Trophoblast cell (in vitro differentiated cells and primary cell): ENCODE measurements around the gene THRB.

ENCODE experiments used
- DNase-seq, 2 donors: peaks; one replicate each; pipeline ENCODE4 v3.0.0-alpha.2; 2016
- H2AFZ ChIP-seq: 2 replicates; pipeline ENCODE4 v1.6.1; 2013; ENCODE audit warnings: low read length, moderate library complexity, mild to moderate bottlenecking; ENCODE audit not compliant: insufficient read depth, poor library complexity
- H2AK5ac ChIP-seq: 2 replicates; pipeline ENCODE4 v1.6.1; 2013; ENCODE audit warnings: mild to moderate bottlenecking, low read length
- H2BK120ac ChIP-seq: 2 replicates; pipeline ENCODE4 v1.6.1; 2013; ENCODE audit warnings: low read length, mild to moderate bottlenecking, moderate library complexity; ENCODE audit not compliant: insufficient read depth, poor library complexity
- H2BK12ac ChIP-seq: 2 replicates; pipeline ENCODE4 v1.6.1; 2013; ENCODE audit warnings: mild to moderate bottlenecking, low read length, moderate library complexity
- H2BK5ac ChIP-seq: 2 replicates; pipeline ENCODE4 v1.6.1; 2013; ENCODE audit warnings: low read length, low read depth, moderate library complexity, mild to moderate bottlenecking; ENCODE audit not compliant: poor library complexity
- H3K14ac ChIP-seq: 2 replicates; pipeline ENCODE4 v1.6.1; 2013; ENCODE audit warnings: mild to moderate bottlenecking, low read length
- H3K18ac ChIP-seq: 2 replicates; pipeline ENCODE4 v1.6.1; 2013; ENCODE audit warnings: mild to moderate bottlenecking, low read length
- H3K23ac ChIP-seq: 2 replicates; pipeline ENCODE4 v1.6.1; 2013; ENCODE audit warnings: low read length
- H3K27ac ChIP-seq: 2 replicates; pipeline ENCODE4 v1.5.1; 2013; ENCODE audit warnings: low read depth, mild to moderate bottlenecking, inconsistent platforms, low read length, moderate library complexity
- H3K27me3 ChIP-seq: 2 replicates; pipeline ENCODE4 v1.6.1; 2013; ENCODE audit warnings: inconsistent platforms, mild to moderate bottlenecking, low read length, moderate library complexity; ENCODE audit not compliant: insufficient read depth
- H3K36me3 ChIP-seq, 2 experiments: 1 replicate in 1 of 2; 2 replicates in 1 of 2; pipeline ENCODE4 v1.6.1; 2013; ENCODE audit warnings: low read length in 2 of 2, mild to moderate bottlenecking in 2 of 2, moderate library complexity in 1 of 2; ENCODE audit not compliant: insufficient read depth in 2 of 2, control insufficient read depth in 1 of 2
- H3K4ac ChIP-seq: 2 replicates; pipeline ENCODE4 v1.6.1; 2013; ENCODE audit warnings: low read depth, mild to moderate bottlenecking, low read length, moderate library complexity
- H3K4me1 ChIP-seq, 2 experiments: 1 replicate in 1 of 2; 2 replicates in 1 of 2; pipeline ENCODE4 v1.6.1; 2013; ENCODE audit warnings: low read length in 2 of 2, mild to moderate bottlenecking in 2 of 2, moderate library complexity in 1 of 2; ENCODE audit not compliant: insufficient read depth in 2 of 2, control insufficient read depth in 1 of 2
- H3K4me2 ChIP-seq: 2 replicates; pipeline ENCODE4 v1.6.1; 2013; ENCODE audit warnings: inconsistent platforms, mild to moderate bottlenecking, low read length, moderate library complexity
- H3K4me3 ChIP-seq: 2 replicates; pipeline ENCODE4 v1.5.1; 2013; ENCODE audit warnings: mild to moderate bottlenecking, low read depth, low read length, inconsistent platforms
- H3K79me1 ChIP-seq: one replicate; pipeline ENCODE4 v1.6.1; 2013; ENCODE audit warnings: low read length
- H3K79me2 ChIP-seq: 2 replicates; pipeline ENCODE4 v1.6.1; 2013; ENCODE audit warnings: low read length, mild to moderate bottlenecking; ENCODE audit not compliant: control insufficient read depth, insufficient read depth, poor library complexity
- H3K9ac ChIP-seq: 2 replicates; pipeline ENCODE4 v1.6.1; 2013; ENCODE audit warnings: mild to moderate bottlenecking, low read length
- H3K9me3 ChIP-seq: 2 replicates; pipeline ENCODE4 v1.6.1; 2013; ENCODE audit warnings: low read depth, mild to moderate bottlenecking, control low read depth, inconsistent platforms, low read length; ENCODE audit not compliant: insufficient read depth
- H4K12ac ChIP-seq: 2 replicates; pipeline ENCODE4 v1.6.1; 2013; ENCODE audit warnings: low read depth, mild to moderate bottlenecking, low read length, moderate library complexity
- H4K8ac ChIP-seq: 2 replicates; pipeline ENCODE4 v1.6.1; 2013; ENCODE audit warnings: low read depth, mild to moderate bottlenecking, low read length, moderate library complexity
- H4K91ac ChIP-seq: one replicate; pipeline ENCODE4 v1.6.1; 2013; ENCODE audit warnings: low read depth, mild to moderate bottlenecking, low read length, moderate library complexity
- WGBS: extraction: QIAGEN DNeasy Blood & Tissue Kit; methylation state at CpG from one replicate; pipeline ENCODE4 v1.1.7; 2013; ENCODE audit warnings: missing lambda C conversion rate; ENCODE audit not compliant: insufficient read length, insufficient coverage; ENCODE audit errors: extremely low coverage; 5-methylcytosine and 5-hydroxymethylcytosine counted together

Gene THRB

GRCh38 chr3:24361623-24362022 lies 133.0 kb downstream of the THRB start:
- H3K18ac ChIP-seq = no peak overlapping the region
- H3K4ac ChIP-seq = no peak overlapping the region
- peaks cover 0 to 2% of the 10 kb centered on the region in 2 experiments for H3K4me1 ChIP-seq
- H3K9me3 ChIP-seq = no peaks in the 10 kb centered on the region
- H2BK120ac ChIP-seq = no peak overlapping the region
- H2AK5ac ChIP-seq = no peak overlapping the region
- no peak overlapping the region for H2BK12ac ChIP-seq
- no peak for DNase-seq
- no peaks in the 10 kb centered on the region for H3K36me3 ChIP-seq
- H4K91ac ChIP-seq = no peak overlapping the region
- H3K14ac ChIP-seq = no peak overlapping the region
- no peaks in the 10 kb centered on the region for H3K79me2 ChIP-seq
- H3K27me3 ChIP-seq = no peaks in the 10 kb centered on the region
- H4K12ac ChIP-seq = no peak overlapping the region
- H3K4me2 ChIP-seq = no peak overlapping the region
- no peak overlapping the region for H3K9ac ChIP-seq
- WGBS = no CpG with 5 or more reads among the region's 2 CpGs
- H3K4me3 ChIP-seq = no peak overlapping the region
- no peak overlapping the region for H3K23ac ChIP-seq
- no peak overlapping the region for H2BK5ac ChIP-seq
- no peak overlapping the region for H3K27ac ChIP-seq
- H2AFZ ChIP-seq = no peak overlapping the region
- H4K8ac ChIP-seq = no peak overlapping the region
- no peaks in the 10 kb centered on the region for H3K79me1 ChIP-seq

DNA sequence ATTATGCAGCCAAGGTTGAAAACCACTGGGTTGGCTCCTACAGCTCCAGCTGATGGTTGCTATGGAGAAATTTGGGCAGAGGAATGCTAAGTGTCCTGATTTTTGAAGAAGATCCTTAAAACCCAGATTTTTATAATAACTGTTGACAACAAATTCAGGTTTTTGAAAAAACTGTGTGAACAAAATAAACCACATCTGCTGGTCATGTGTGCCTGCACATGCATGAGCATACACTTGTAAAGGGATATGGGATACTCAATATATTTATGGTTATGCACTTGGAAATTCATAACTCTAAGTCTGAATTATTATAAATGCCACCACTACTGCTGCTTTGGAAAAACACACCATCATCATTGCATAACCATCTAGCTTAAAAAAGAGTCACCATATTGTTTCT lies 133.7 kb downstream of the THRB start:
- no peak overlapping the region for H2BK5ac ChIP-seq
- H4K91ac ChIP-seq = no peak overlapping the region
- H3K4me2 ChIP-seq = no peak overlapping the region
- no peak overlapping the region for H3K4me3 ChIP-seq
- no peak overlapping the region for H4K8ac ChIP-seq
- H3K23ac ChIP-seq = no peak overlapping the region
- no peaks in the 10 kb centered on the region for H3K27me3 ChIP-seq
- H3K79me1 ChIP-seq = no peaks in the 10 kb centered on the region
- no peak overlapping the region for H3K27ac ChIP-seq
- no peak overlapping the region for H3K18ac ChIP-seq
- no peak overlapping the region for H3K9ac ChIP-seq
- no peaks in the 10 kb centered on the region for H3K79me2 ChIP-seq
- no peak overlapping the region for H2BK120ac ChIP-seq
- H3K9me3 ChIP-seq = no peaks in the 10 kb centered on the region
- H2BK12ac ChIP-seq = no peak overlapping the region
- H2AFZ ChIP-seq = no peak overlapping the region
- H3K4ac ChIP-seq = no peak overlapping the region
- H2AK5ac ChIP-seq = no peak overlapping the region
- H3K14ac ChIP-seq = no peak overlapping the region
- H3K4me1 ChIP-seq = peaks cover 0 to 4% of the 10 kb centered on the region in 2 experiments
- H4K12ac ChIP-seq = no peak overlapping the region
- H3K36me3 ChIP-seq = no peaks in the 10 kb centered on the region
- DNase-seq = no peak

DNA sequence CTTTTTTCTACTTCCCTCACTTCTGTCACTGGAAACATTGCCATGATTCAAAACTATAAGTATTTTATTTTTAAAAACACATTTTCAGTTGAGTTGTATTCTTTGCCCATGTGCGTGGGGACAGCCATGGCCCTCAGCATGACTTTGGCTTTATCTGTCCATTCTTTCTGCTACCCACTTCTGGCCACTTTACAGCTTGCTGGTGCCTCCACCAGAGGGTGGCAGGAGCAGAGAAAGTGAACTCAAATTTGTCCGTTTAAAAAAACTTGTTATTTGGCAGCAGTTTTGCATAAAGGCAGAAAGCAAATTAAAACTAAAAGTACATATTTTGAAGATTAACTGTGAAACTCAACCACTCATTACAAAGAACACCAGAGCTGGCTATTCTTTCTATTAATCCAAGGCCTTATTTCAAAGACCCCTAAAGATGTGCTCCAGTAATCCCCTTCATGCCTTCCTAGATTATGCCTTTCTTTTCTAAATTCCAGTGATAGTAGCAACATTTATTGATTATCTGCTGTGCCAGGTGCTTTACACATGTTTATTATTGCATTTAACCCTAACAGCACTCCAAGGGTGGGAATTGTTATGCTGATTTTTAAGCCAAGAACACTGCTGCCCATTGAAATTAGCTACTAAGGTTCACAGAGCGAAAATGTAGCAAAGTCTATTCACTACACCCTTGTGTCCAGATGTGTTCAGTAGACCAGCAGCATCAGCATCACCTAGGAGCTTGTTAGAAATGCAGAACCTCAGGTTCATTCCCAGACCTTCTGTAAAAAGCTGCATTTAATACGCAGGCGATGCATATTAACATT lies 134.8 kb downstream of the THRB start:
- Histone ChIP-seq H3K18ac (no peak overlapping the region), H3K14ac (no peak overlapping the region), H3K4me1 (peaks cover 0 to 2% of the 10 kb centered on the region in 2 experiments), H2AFZ (no peak overlapping the region), H3K79me1 (no peaks in the 10 kb centered on the region), H3K4me2 (no peak overlapping the region), H3K27me3 (no peaks in the 10 kb centered on the region), H3K36me3 (no peaks in the 10 kb centered on the region), H2BK120ac (no peak overlapping the region), H3K9ac (no peak overlapping the region), H3K27ac (no peak overlapping the region), H3K9me3 (no peaks in the 10 kb centered on the region), H2BK5ac (no peak overlapping the region), H3K23ac (no peak overlapping the region), H4K12ac (no peak overlapping the region), H4K91ac (no peak overlapping the region), H3K4me3 (no peak overlapping the region), H3K4ac (no peak overlapping the region), H3K79me2 (no peaks in the 10 kb centered on the region), H2AK5ac (no peak overlapping the region), H4K8ac (no peak overlapping the region), H2BK12ac (no peak overlapping the region)
- DNase-seq = no peak
- WGBS = no CpG with 5 or more reads among the region's 5 CpGs

- no peak overlapping the region for H2AK5ac ChIP-seq
- no peak overlapping the region for H2BK120ac ChIP-seq
Measured at GRCh38 chr3:24359102-24359501, 135.5 kb downstream of the THRB start.

More at GRCh38 chr3:24359102-24359501, 135.5 kb downstream of the THRB start:
- Histone ChIP-seq H3K4ac (no peak overlapping the region), H3K27ac (no peak overlapping the region), H4K91ac (no peak overlapping the region), H2BK12ac (no peak overlapping the region), H2BK5ac (no peak overlapping the region), H3K9ac (no peak overlapping the region), H2AFZ (no peak overlapping the region), H3K14ac (no peak overlapping the region), H3K36me3 (no peaks in the 10 kb centered on the region), H3K4me2 (no peak overlapping the region), H3K79me2 (no peaks in the 10 kb centered on the region), H3K18ac (no peak overlapping the region), H3K4me3 (no peak overlapping the region), H4K12ac (no peak overlapping the region), H3K23ac (no peak overlapping the region), H4K8ac (no peak overlapping the region), H3K79me1 (no peaks in the 10 kb centered on the region), H3K4me1 (peaks cover 0 to 2% of the 10 kb centered on the region in 2 experiments), H3K9me3 (no peaks in the 10 kb centered on the region), H3K27me3 (no peaks in the 10 kb centered on the region)
- DNase-seq = peak; percentile 14 to 49
- no CpG with 5 or more reads among the region's 1 CpG for WGBS
